ENCODE data around the gene AGPAT2.

GRCh38 chr9:136710543-136710942, 23.3 kb upstream of the AGPAT2 start:
- TF ChIP-seq ZBTB33 (IDR thresholded peaks at IDR 0.05; ENCODE audit: borderline replicate concordance, low read depth) (no peak), GABPA (IDR thresholded peaks at IDR 0.05; ENCODE audit: low read depth) (no peak), CTCF (IDR thresholded peaks at IDR 0.05) (no peak), USF2 (IDR thresholded peaks at IDR 0.05; ENCODE audit: borderline replicate concordance, low read depth, low read length) (no peak), EZH2phosphoT487 (IDR thresholded peaks at IDR 0.05; ENCODE audit: borderline replicate concordance, low read depth) (no peak)
